Effector memory CD4-positive, alpha-beta T cell (primary cell): ENCODE measurements around the gene ZBTB2.
"Not testable (repeated sequence)": the region's sequence is repeated elsewhere in the genome, so short reads cannot be mapped to it uniquely, and the experiment has no call there.

Experiments used
- DNase-seq, 3 donors: peaks; one replicate each; pipeline ENCODE4 v3.0.0-alpha.2; 2020
- H3K27ac ChIP-seq: 2 replicates; pipeline ENCODE4 v1.7.0; 2013; ENCODE audit warnings: mild to moderate bottlenecking, low read length, moderate library complexity; ENCODE audit not compliant: insufficient read depth, poor library complexity, severe bottlenecking
- H3K27me3 ChIP-seq: replicated peaks from 2 replicates; pipeline ENCODE4 v1.7.0; 2013; ENCODE audit warnings: mild to moderate bottlenecking, low read length; ENCODE audit not compliant: insufficient read depth, control insufficient read depth, poor library complexity, severe bottlenecking
- H3K36me3 ChIP-seq: 2 replicates; pipeline ENCODE4 v1.7.0; 2013; ENCODE audit warnings: mild to moderate bottlenecking, low read length, moderate library complexity; ENCODE audit not compliant: control insufficient read depth, insufficient read depth
- H3K4me1 ChIP-seq: 2 replicates; pipeline ENCODE4 v1.7.0; 2013; ENCODE audit warnings: low read length, mild to moderate bottlenecking; ENCODE audit not compliant: control insufficient read depth, insufficient read depth, poor library complexity, severe bottlenecking
- H3K4me3 ChIP-seq: 2 replicates; pipeline ENCODE4 v1.7.0; 2013; ENCODE audit warnings: low read length, low read depth, mild to moderate bottlenecking; ENCODE audit not compliant: insufficient read depth, poor library complexity, severe bottlenecking
- H3K9me3 ChIP-seq: 2 replicates; pipeline ENCODE4 v1.7.0; 2013; ENCODE audit warnings: mild to moderate bottlenecking, low read length, moderate library complexity; ENCODE audit not compliant: control insufficient read depth

Gene ZBTB2

GRCh38 chr6:151376440-151376839 lies 14.9 kb downstream of the ZBTB2 start:
- Histone ChIP-seq H3K27me3 (no peaks in the 10 kb centered on the region), H3K4me1 (peaks cover 46% of the 10 kb centered on the region), H3K9me3 (no peaks in the 10 kb centered on the region), H3K4me3 (no peak overlapping the region), H3K36me3 (no peaks in the 10 kb centered on the region), H3K27ac (no peak overlapping the region)
- DNase-seq = no peak

- no peaks in the 10 kb centered on the region for H3K9me3 ChIP-seq
- no peaks in the 10 kb centered on the region for H3K36me3 ChIP-seq
- H3K27me3 ChIP-seq = no peaks in the 10 kb centered on the region
- no peak overlapping the region for H3K27ac ChIP-seq
- peaks cover 43% of the 10 kb centered on the region for H3K4me1 ChIP-seq
- DNase-seq = no peak
- no peak overlapping the region for H3K4me3 ChIP-seq
Measured at GRCh38 chr6:151375833-151376232, 15.5 kb downstream of the ZBTB2 start.

- no peak for DNase-seq
- H3K27ac ChIP-seq = peak overlapping the region; percentile 52
Measured at GRCh38 chr6:151374036-151374683, 17.2 kb downstream of the ZBTB2 start.

DNA sequence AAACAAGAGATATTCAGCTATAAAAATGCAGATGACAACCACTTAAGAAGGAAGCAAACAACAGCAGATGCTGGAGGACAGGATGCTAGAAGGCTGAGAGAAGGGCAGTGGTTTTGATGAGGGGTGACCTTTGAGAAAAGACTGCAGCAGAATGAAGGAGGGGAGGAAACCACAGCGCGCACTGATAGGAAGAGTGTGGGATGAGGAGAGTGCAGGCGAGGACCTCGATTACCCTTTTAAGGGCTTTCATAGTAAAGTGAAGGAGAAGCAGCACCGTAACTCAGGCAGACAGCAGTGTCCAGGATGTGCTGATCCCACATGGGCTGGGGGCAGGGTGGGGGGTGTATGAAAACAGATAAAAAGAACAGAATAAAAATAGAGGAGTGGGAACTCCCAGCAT lies 19.2 kb downstream of the ZBTB2 start:
- Histone ChIP-seq H3K9me3 (no peaks in the 10 kb centered on the region), H3K4me1 (peaks cover 36% of the 10 kb centered on the region), H3K4me3 (no peak overlapping the region), H3K36me3 (peaks cover 8% of the 10 kb centered on the region), H3K27ac (no peak overlapping the region), H3K27me3 (no peaks in the 10 kb centered on the region)
- no peak for DNase-seq

More at GRCh38 chr6:151374036-151374683, 17.2 kb downstream of the ZBTB2 start:
- peaks cover 36% of the 10 kb centered on the region for H3K4me1 ChIP-seq
- H3K27me3 ChIP-seq = no peaks in the 10 kb centered on the region
- H3K9me3 ChIP-seq = no peaks in the 10 kb centered on the region
- peaks cover under 1% of the 10 kb centered on the region for H3K36me3 ChIP-seq
- H3K4me3 ChIP-seq = peak overlapping the region; percentile 24

DNA sequence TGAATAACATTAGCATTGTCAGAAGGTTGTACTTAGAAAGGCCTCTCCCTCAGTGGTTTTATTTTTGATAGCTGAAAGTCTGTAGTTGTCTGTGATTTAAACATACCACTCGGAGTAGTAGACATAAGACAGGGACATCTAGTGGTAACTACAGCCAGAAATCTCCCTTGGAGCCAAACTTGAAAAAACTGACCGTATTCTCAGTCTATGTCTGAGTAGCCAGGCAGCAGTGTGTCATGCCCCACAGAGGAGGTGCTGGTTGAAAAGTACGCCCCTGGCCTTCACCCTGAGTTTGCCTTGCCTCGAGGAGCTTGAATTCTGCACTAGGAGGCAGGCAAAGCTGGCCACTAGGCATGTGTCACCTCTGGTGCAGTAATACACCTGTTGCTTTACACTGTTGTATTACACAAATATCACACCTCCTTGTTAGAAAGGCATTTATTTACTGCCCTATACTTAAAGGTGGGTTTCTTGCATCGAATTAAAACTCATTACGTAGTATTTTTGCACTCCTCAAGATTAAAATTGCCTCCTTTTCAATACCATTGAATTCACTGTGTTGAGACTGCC lies 20.8 kb downstream of the ZBTB2 start:
- DNase-seq = no peak
- Histone ChIP-seq H3K9me3 (no peaks in the 10 kb centered on the region), H3K27me3 (no peaks in the 10 kb centered on the region), H3K27ac (no peak overlapping the region), H3K36me3 (peaks cover 20% of the 10 kb centered on the region), H3K4me3 (no peak overlapping the region), H3K4me1 (peaks cover 28% of the 10 kb centered on the region)

GRCh38 chr6:151365233-151365632 lies 26.1 kb downstream of the ZBTB2 start:
- Histone ChIP-seq H3K27ac (no peak overlapping the region), H3K27me3 (no peaks in the 10 kb centered on the region), H3K9me3 (no peaks in the 10 kb centered on the region), H3K4me1 (no peaks in the 10 kb centered on the region), H3K4me3 (no peak overlapping the region), H3K36me3 (peaks cover 40% of the 10 kb centered on the region)
- DNase-seq = no peak

GRCh38 chr6:151359486-151359885 lies 31.9 kb downstream of the ZBTB2 start:
- H3K36me3 ChIP-seq = peaks cover 10% of the 10 kb centered on the region
- DNase-seq = no peak

DNA sequence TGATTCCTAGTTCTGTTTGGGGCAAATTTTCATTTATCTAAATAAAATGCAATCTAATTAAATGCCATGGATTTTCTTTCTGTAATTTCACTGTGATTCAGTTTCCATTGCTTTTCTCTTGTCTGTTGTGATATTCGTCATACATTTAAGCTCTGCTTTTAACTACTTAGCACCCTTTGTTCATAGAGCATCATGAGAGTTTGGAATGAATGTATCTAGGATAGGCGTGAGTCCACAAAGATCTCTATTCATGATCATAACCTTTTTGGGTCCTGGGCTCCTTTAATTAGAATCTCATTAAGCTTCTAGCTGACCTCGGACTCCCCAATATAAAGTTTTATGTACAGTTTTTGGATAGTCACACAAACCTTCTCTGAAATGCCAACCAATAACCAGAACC lies 32.9 kb downstream of the ZBTB2 start:
- Histone ChIP-seq H3K27ac (no peak overlapping the region), H3K36me3 (peaks cover 10% of the 10 kb centered on the region), H3K27me3 (no peaks in the 10 kb centered on the region)

More at GRCh38 chr6:151359486-151359885, 31.9 kb downstream of the ZBTB2 start:
- H3K27ac ChIP-seq = no peak overlapping the region
- H3K9me3 ChIP-seq = no peaks in the 10 kb centered on the region
- H3K4me1 ChIP-seq = no peaks in the 10 kb centered on the region
- H3K27me3 ChIP-seq = no peaks in the 10 kb centered on the region
- no peak overlapping the region for H3K4me3 ChIP-seq

GRCh38 chr6:151357758-151358436 lies 33.5 kb downstream of the ZBTB2 start:
- no peaks in the 10 kb centered on the region for H3K4me1 ChIP-seq

More for the DNA sequence above, 32.9 kb downstream of the ZBTB2 start:
- no peaks in the 10 kb centered on the region for H3K4me1 ChIP-seq
- no peaks in the 10 kb centered on the region for H3K9me3 ChIP-seq
- no peak overlapping the region for H3K4me3 ChIP-seq
- no peak for DNase-seq

DNA sequence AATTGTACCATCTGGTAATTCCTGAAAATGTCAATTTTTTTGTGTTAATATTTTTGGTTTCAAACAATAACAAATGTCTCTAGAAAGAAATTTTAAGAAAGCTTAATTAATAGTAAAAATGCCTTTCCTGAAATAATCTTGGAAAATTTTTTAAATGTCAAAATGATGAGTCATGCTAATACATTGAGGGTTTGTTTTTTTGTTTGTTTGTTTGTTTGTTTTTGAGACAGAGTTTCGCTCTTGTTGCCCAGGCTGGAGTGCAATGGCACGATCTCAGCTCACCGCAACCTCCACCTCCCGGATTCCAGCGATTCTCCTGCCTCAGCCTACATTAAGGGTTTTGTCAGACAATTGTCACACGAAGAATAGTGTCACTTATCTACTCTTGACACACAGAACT lies 34.4 kb downstream of the ZBTB2 start:
- not testable (repeated sequence) for H3K4me3 ChIP-seq

More at GRCh38 chr6:151357758-151358436, 33.5 kb downstream of the ZBTB2 start:
- Histone ChIP-seq H3K27me3 (no peaks in the 10 kb centered on the region), H3K9me3 (no peaks in the 10 kb centered on the region), H3K4me3 (no peak overlapping the region), H3K27ac (no peak overlapping the region), H3K36me3 (peaks cover 10% of the 10 kb centered on the region)
- DNase-seq = no peak

More for the DNA sequence above, 34.4 kb downstream of the ZBTB2 start:
- H3K36me3 ChIP-seq, H3K9me3 ChIP-seq, H3K27me3 ChIP-seq, DNase-seq, H3K4me1 ChIP-seq, H3K27ac ChIP-seq: not testable (repeated sequence)
